Measurements from ENCODE around the gene LRRC40. TPM values are rescaled to one million over a fixed set of nuclear protein-coding genes. Genes with fewer than 3 reads are reported as not detected.

The LRRC40 gene
- total and polyA plus RNA-seq, 9 of the 15 experiments (the other 6 are each of a cell fraction or from before 2014, with no cell fraction given), result 16.1 to 36.2 (median 30.9) TPM

DNA sequence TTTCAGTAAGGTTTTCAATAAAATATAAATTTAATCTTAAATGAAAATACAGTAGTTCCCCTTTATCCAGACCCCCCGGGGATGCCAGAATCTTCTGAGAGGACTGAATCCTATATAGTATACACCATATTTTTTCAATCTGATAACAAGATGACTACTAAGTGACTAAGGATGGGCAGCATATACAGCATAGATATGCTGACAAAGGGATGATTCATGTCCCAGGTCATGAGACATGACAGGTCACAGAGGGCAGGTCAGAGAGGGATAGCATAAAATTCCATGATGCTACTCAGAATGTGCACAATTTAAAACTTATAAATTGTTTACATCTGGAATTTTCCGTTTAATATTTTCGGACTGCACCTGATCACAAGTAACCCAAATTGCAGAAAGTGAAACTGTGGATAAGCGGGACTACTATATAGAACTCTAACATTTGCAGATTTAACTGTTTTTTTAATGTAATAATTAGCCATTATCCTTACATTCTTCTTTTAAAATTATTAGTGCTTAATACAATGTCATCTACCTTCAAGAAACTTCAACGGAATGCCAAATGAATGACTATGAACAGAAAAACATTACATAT lies 48.8 kb downstream of the LRRC40 start (continued):
- TF ChIP-seq ZNF23 (CRISPR knock-in tag; IDR thresholded peaks at IDR 0.05) (no peak), CHCHD3 (CRISPR knock-in tag; IDR thresholded peaks at IDR 0.05) (no peak), ZNF583 (CRISPR knock-in tag; IDR thresholded peaks at IDR 0.05) (no peak), ETV1 (tag; conservative IDR thresholded peaks at IDR 0.05; ENCODE audit: low read depth) (no peak), TOE1 (IDR thresholded peaks at IDR 0.05; ENCODE audit: borderline replicate concordance) (0 out of 2 replicates have a peak, but pooled peaks have one; percentile 62), TOE1 (CRISPR knock-in tag; IDR thresholded peaks at IDR 0.05; ENCODE audit: borderline replicate concordance, low read depth) (no peak), IRF2 (CRISPR knock-in tag; IDR thresholded peaks at IDR 0.05) (no peak), NR3C1 (CRISPR knock-in tag; IDR thresholded peaks at IDR 0.05) (no peak), DPF2 (IDR thresholded peaks at IDR 0.05) (peak; percentile 74), SP2 (IDR thresholded peaks at IDR 0.05; ENCODE audit: extremely low read depth, low read depth, low read length, poor library complexity, severe bottlenecking) (no peak), SAP30 (IDR thresholded peaks at IDR 0.05; ENCODE audit: borderline replicate concordance, insufficient read depth, low read depth, low read length, poor library complexity, severe bottlenecking) (no peak), RBM34 (IDR thresholded peaks at IDR 0.05; ENCODE audit: borderline replicate concordance, insufficient read depth, low read length) (no peak), PHF20 (IDR thresholded peaks at IDR 0.05; ENCODE audit: partially characterized antibody) (no peak), RBM17 (IDR thresholded peaks at IDR 0.05; ENCODE audit: borderline replicate concordance, low read depth, low read length) (no peak), ARID1B (IDR thresholded peaks at IDR 0.05) (peak; percentile 81), NFE2 (IDR thresholded peaks at IDR 0.05; ENCODE audit: low read depth) (peak; percentile 30; the same call in 1 of the 2 replicates), HNRNPK (IDR thresholded peaks at IDR 0.05; ENCODE audit: low read depth, low read length, poor library complexity, severe bottlenecking) (no peak)
- TF ChIP-seq, protein P1, sequence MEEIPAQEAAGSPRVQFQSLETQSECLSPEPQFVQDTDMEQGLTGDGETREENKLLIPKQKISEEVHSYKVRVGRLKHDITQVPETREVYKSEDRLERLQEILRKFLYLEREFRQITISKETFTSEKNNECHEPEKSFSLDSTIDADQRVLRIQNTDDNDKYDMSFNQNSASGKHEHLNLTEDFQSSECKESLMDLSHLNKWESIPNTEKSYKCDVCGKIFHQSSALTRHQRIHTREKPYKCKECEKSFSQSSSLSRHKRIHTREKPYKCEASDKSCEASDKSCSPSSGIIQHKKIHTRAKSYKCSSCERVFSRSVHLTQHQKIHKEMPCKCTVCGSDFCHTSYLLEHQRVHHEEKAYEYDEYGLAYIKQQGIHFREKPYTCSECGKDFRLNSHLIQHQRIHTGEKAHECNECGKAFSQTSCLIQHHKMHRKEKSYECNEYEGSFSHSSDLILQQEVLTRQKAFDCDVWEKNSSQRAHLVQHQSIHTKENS (CRISPR knock-in tag; IDR thresholded peaks at IDR 0.05), result no peak
- TF ChIP-seq, protein P2, sequence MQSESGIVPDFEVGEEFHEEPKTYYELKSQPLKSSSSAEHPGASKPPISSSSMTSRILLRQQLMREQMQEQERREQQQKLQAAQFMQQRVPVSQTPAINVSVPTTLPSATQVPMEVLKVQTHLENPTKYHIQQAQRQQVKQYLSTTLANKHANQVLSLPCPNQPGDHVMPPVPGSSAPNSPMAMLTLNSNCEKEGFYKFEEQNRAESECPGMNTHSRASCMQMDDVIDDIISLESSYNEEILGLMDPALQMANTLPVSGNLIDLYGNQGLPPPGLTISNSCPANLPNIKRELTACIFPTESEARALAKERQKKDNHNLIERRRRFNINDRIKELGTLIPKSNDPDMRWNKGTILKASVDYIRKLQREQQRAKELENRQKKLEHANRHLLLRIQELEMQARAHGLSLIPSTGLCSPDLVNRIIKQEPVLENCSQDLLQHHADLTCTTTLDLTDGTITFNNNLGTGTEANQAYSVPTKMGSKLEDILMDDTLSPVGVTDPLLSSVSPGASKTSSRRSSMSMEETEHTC (IDR thresholded peaks at IDR 0.05), result peak; percentile 87
- TF ChIP-seq, protein P3, sequence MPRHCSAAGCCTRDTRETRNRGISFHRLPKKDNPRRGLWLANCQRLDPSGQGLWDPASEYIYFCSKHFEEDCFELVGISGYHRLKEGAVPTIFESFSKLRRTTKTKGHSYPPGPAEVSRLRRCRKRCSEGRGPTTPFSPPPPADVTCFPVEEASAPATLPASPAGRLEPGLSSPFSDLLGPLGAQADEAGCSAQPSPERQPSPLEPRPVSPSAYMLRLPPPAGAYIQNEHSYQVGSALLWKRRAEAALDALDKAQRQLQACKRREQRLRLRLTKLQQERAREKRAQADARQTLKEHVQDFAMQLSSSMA (CRISPR knock-in tag; IDR thresholded peaks at IDR 0.05), result no peak
- TF ChIP-seq, protein P4, sequence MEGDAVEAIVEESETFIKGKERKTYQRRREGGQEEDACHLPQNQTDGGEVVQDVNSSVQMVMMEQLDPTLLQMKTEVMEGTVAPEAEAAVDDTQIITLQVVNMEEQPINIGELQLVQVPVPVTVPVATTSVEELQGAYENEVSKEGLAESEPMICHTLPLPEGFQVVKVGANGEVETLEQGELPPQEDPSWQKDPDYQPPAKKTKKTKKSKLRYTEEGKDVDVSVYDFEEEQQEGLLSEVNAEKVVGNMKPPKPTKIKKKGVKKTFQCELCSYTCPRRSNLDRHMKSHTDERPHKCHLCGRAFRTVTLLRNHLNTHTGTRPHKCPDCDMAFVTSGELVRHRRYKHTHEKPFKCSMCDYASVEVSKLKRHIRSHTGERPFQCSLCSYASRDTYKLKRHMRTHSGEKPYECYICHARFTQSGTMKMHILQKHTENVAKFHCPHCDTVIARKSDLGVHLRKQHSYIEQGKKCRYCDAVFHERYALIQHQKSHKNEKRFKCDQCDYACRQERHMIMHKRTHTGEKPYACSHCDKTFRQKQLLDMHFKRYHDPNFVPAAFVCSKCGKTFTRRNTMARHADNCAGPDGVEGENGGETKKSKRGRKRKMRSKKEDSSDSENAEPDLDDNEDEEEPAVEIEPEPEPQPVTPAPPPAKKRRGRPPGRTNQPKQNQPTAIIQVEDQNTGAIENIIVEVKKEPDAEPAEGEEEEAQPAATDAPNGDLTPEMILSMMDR (IDR thresholded peaks at IDR 0.05 in 2 of 3, conservative IDR thresholded peaks at IDR 0.05 in 1 of 3; ENCODE audit: insufficient read depth in 2 of 3, low read depth in 1 of 3, low read length in 3 of 3), result no peak
- TF ChIP-seq, protein P5, sequence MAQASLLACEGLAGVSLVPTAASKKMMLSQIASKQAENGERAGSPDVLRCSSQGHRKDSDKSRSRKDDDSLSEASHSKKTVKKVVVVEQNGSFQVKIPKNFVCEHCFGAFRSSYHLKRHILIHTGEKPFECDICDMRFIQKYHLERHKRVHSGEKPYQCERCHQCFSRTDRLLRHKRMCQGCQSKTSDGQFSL (CRISPR knock-in tag; IDR thresholded peaks at IDR 0.05), result no peak
- TF ChIP-seq, protein P5 (tag; IDR thresholded peaks at IDR 0.05), result no peak
